HG02763 (cell line): ENCODE results near the gene SND1.
"Not testable (repeated sequence)": the region's sequence is repeated elsewhere in the genome, so short reads cannot be mapped to it uniquely, and the experiment has no call there.

Source experiments
- ATAC-seq: cut with Tn5 transposase; IDR thresholded peaks from one replicate; pipeline ENCODE4 v1.9.1; 2021; ENCODE audit warnings: mild to moderate bottlenecking, moderate library complexity; ENCODE audit not compliant: unreplicated experiment

The SND1 gene

DNA sequence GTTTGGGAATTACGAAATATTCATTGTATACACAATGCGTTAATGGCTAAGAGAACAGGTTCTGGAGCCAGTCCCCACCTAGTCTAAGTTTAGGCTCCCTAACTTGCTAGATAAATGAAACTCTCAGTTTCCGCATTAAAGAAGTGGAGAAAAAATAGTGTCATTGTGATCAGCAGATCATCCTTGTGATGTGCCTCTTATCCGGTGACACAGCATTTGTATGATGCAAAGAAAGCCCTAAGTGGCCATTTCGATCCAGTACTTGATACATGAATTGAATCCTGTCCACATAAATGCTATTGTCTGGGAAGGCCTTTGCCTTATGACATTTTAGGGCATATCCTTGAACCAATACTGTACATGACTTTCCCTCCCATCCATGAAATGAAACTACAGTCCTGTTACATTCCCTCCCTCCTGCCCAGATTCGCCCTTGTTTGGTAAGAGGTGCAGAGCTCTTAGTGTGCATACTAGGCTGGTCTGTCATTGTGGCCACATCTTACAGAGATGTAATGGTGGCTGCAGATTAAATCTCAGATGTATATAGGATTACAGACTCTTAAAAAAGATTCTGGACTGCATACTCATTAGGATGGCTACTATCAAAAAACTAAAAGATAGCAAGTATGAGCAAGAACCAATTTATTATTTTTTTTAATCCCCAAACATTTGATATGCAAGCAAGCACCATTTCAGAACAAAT lies 298.4 kb downstream of the SND1 start:
- ATAC-seq = no peak

DNA sequence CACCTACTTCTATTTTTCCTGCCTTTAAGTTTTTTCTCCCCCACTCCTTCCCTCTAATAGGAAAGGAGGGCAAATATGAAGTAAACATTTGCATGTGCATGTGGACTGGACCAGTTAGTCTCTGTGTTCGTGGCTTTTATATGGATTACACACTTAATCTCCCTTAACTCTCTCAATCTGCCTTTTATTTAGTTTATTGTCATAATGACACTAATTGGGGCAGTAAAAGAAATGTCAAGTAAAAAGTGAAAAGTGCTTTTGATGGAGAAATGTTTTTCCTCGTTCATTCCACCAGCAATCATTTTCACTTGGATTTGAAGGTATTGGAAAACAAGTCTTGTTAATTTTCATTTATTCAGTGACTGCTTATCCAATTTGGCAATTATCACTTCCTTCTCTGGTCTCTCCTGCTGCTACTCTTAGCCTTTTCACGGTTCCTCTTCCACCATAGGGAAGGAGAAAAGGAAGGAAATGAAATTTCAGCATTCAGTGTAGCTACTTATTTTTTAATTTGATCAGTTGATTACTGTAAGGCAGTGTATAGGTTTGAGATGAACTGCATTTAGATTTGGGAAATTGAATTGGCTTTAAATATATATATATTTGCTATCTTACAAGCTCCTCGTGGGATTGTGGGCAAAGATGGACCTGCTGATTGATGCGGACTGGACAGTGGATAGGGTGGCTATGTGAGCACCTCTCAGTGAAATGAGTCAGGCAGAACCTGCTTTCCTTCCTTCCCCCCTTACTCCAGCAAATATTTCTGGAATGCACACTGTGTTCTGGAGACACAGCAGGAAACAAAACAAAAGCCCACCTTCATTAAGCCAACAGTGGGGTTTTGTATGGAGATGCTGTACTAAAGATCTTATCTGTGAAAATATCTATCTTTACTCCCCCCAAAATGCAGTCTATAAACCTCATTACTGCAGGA lies 301.7 kb downstream of the SND1 start:
- ATAC-seq = no peak

- ATAC-seq = no peak
These were observed 302.4 kb downstream of the SND1 start for GRCh38 chr7:127954357-127954748.

DNA sequence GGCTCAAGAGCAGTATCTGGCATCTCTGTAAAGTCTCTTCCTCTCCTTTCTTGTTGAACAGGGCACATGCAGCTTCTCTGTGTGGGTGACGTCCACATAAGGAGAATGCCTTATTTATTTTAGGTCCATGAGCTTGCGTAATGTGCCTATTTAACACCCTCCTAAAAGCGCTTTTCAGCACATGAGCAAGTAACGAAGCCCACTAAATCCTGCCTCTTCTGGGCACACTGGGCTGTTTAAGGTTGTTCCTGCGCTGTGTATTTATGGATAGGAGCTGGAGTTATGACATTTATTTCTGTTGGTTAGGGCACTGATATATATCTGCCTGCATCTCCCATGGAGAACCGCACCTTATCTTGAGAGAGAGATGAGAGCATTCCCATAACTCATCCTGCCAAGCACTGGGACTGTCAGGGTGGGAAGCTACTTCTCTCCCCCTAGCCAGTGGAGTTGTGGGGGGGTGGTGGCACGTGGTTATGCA lies 303.1 kb downstream of the SND1 start:
- no peak for ATAC-seq

GRCh38 chr7:127957886-127958285 lies 305.9 kb downstream of the SND1 start:
- no peak for ATAC-seq

- ATAC-seq = no peak
These were observed 307.8 kb downstream of the SND1 start for GRCh38 chr7:127959770-127960169.

DNA sequence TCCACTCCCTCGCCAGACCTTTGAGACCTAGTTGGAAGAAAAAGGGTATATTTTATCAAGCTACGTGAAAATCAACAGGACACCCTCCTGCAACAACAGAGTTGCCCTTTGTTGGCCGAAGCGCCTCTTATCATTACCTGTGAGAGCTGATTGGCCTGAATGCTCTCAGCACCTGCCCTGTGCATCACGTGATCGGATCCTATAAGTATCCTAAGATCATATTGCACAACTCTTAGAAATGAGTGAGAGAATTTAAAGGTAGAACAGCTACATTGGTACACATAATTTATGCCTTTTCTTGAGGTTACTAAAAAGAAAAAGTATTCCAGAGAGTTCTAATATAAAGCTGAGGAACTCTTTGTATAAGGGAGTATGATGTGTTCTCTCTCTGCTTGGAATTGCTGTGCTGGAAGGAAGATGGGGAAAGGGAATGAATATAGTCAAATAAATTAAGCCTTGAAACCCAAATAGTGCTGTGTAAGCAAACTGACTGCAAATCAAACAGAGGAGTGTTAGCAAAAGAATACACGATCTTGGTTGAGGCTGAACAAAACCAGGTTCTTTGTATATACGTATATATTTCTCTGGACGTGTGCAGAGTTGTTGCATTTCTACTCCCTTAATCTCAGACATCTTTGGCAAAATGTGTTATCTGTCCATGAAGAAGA lies 309.9 kb downstream of the SND1 start:
- no peak for ATAC-seq

GRCh38 chr7:127962589-127963361 lies 310.8 kb downstream of the SND1 start:
- no peak for ATAC-seq

- not testable (repeated sequence) for ATAC-seq
These were observed 311.9 kb downstream of the SND1 start for GRCh38 chr7:127963850-127964249.

- ATAC-seq = no peak
These were observed 315.3 kb downstream of the SND1 start for GRCh38 chr7:127967281-127967680.

DNA sequence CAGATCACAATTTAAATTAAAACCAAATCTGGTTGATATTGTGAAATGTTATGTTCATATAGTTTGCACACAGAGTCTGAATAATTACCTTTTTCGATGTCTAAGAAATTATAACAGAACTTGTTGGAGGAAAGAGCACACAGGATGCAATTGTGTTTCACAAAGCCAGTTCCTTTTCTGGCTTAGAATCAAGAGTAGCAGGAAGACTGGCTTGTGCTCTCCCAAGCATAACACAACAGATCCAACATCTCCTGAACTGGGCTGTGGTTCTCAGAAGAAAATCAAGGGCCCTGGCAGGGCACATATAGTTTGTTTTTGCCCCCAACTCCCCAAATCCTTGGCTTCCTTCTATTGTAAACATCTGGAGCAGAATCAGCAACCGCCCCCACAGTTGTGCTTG lies 316.6 kb downstream of the SND1 start:
- no peak for ATAC-seq

DNA sequence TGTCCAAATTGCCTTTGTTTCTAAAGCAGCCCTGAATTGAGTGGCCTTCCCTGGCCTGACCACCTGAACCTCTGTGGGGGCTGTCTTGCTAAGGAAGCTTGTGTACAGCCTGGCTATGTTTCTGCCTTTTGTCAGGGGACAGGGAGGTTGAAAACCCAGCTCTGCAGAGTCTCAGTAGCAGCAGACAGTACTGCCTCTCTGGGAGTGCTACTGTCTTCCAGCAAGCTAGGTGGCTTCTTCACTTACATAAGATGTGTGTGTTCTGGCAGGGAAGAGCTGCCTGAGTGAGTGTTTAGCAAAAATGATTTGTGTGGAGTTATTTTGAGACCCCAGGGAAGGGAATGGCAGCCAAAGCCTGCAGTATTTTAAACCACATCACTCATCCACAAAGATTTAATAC lies 321.8 kb downstream of the SND1 start:
- ATAC-seq = no peak

DNA sequence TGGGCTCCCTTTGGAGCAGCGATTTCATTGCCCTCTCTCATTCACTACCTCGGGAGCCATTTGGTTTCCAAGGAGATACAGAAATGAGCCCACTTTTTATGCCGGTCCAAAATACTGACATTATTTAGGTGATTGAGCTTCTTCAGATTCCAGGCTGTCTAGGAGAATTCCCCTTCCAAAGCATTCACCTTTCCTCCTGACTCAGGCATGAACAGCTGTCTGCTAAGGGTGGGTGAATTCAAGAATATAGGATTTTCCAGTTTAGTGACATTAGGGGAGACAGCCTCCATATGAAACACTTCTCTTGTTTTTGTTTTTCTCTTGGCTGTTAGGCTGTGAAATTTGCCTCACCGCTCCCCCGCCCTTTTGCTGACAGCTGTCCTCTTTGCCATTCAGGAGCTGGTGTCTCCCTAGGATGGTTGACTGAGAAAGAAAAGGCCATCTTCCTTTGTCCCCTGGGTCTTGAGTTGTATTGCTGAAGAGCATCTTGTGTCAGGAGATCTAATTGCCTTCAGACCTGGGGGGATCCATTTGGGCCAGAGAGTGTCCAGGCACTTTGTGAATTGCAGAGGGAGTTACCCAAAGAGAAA lies 322.5 kb downstream of the SND1 start:
- no peak for ATAC-seq

GRCh38 chr7:127976056-127976737 lies 324.2 kb downstream of the SND1 start:
- ATAC-seq = no peak

DNA sequence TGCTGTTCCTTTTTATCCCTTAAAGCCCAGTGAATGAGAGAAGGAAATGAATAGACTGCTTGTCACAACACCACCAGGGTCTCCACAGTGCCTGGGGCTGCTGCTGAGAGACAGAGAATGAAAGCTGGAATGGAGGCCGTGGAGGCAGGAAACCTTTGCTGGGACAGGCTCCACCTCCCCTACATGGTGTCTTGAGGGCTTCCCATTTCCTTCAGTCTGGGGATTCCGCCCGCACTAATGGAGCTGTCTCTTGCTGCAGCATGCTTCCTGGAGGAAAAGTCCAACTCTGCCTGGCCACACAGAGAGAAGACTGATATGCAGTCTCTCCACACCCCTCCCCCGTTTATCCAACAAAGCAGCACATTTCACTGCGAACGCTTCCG lies 324.7 kb downstream of the SND1 start:
- ATAC-seq = no peak

DNA sequence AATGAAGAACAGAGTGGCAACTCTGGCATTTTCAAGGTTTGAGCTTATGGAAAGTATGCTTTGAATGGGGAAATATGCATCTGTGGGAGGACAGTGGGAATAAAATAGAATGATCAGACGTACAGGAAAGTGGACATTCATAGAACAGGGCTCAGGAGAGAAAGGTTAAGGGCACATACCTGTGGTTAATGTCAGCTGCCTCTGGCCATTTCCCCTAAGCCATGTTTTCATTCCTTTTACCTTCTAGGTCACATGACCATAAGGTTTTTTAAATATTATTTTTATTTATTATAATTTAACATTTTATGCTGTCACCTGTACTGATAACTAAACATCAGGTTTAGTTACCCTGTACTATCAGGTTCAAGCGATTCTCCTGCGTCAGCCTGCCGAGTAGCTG lies 326.4 kb downstream of the SND1 start:
- ATAC-seq = no peak

- ATAC-seq = no peak
These were observed 327.2 kb downstream of the SND1 start for GRCh38 chr7:127979113-127979727.

- ATAC-seq = no peak
These were observed 327.7 kb downstream of the SND1 start for GRCh38 chr7:127979728-127980126.

GRCh38 chr7:127980901-127981300 lies 328.9 kb downstream of the SND1 start:
- ATAC-seq = no peak
